ENCODE data around the gene GTF2H1.

GRCh38 chr11:18364495-18365073 is 42.2 kb downstream of the GTF2H1 start:
- TF ChIP-seq, protein P1, sequence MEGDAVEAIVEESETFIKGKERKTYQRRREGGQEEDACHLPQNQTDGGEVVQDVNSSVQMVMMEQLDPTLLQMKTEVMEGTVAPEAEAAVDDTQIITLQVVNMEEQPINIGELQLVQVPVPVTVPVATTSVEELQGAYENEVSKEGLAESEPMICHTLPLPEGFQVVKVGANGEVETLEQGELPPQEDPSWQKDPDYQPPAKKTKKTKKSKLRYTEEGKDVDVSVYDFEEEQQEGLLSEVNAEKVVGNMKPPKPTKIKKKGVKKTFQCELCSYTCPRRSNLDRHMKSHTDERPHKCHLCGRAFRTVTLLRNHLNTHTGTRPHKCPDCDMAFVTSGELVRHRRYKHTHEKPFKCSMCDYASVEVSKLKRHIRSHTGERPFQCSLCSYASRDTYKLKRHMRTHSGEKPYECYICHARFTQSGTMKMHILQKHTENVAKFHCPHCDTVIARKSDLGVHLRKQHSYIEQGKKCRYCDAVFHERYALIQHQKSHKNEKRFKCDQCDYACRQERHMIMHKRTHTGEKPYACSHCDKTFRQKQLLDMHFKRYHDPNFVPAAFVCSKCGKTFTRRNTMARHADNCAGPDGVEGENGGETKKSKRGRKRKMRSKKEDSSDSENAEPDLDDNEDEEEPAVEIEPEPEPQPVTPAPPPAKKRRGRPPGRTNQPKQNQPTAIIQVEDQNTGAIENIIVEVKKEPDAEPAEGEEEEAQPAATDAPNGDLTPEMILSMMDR (conservative IDR thresholded peaks at IDR 0.05; ENCODE audit: low read length), result no peak
- TF ChIP-seq EZH2phosphoT487 (IDR thresholded peaks at IDR 0.05; ENCODE audit: borderline replicate concordance), result no peak
